Esophagus squamous epithelium (tissue), 5 donors: ENCODE results near the gene MTA1. TPM values are rescaled to one million over a fixed set of nuclear protein-coding genes. Genes with fewer than 3 reads are reported as not detected.
A peak's percentile ranks its signal among the peaks of the same experiment; 100 is the strongest.

ENCODE experiments used
- DNase-seq: peaks from one replicate; lab custom pipeline; 2025; lab: John Stamatoyannopoulos, UW
- H3K27ac ChIP-seq, 4 donors: fragments of 200-600 bp; sonication (generic); one replicate each; pipeline ENCODE4 v1.5.1; 2016 to 2019; ENCODE audit warnings: mild to moderate bottlenecking in 1 of 4
- H3K27me3 ChIP-seq, 4 donors: fragments of 200-600 bp; sonication (generic); 1 replicate in 3 of 4; 2 replicates in 1 of 4; pipeline versions ENCODE4 v1.5.1 to v1.6.0; 2017 to 2021; ENCODE audit warnings: antibody characterized with exemption in 1 of 4
- H3K36me3 ChIP-seq, 3 donors: fragments of 200-600 bp; sonication (generic); one replicate each; pipeline ENCODE4 v1.5.1; 2016 to 2019
- H3K4me1 ChIP-seq, 3 donors: fragments of 200-600 bp; sonication (generic); one replicate each; pipeline ENCODE4 v1.5.1; 2017 to 2019
- H3K4me3 ChIP-seq, 4 donors: fragments of 200-600 bp; sonication (generic); 1 replicate in 3 of 4; 2 replicates in 1 of 4; pipeline ENCODE4 v1.5.1; 2016 to 2019; ENCODE audit warnings: mild to moderate bottlenecking in 2 of 4, moderate library complexity in 1 of 4
- H3K9me3 ChIP-seq, 3 donors: fragments of 200-600 bp; sonication (generic); one replicate each; pipeline ENCODE4 v1.5.1; 2016 to 2019
- CTCF ChIP-seq, 6 experiments: fragments of 450-650 bp in 4 of 6; fragments of 200-600 bp in 2 of 6; sonication (generic) in 2 of 6; IDR thresholded peaks; one replicate each; pipeline ENCODE4 v1.5.1; 2016 to 2019; ENCODE audit warnings: antibody characterized with exemption in 6 of 6, mild to moderate bottlenecking in 4 of 6, moderate library complexity in 4 of 6
- POLR2A ChIP-seq, 4 donors: fragments of 450-650 bp; IDR thresholded peaks; one replicate each; pipeline ENCODE4 v1.6.1; 2017; ENCODE audit warnings: antibody characterized with exemption in 4 of 4, mild to moderate bottlenecking in 4 of 4, moderate library complexity in 3 of 4
- WGBS, 2 donors: methylation state at CpG; one replicate each; pipeline ENCODE4 v1.1.5; 2018; 5-methylcytosine and 5-hydroxymethylcytosine counted together
- intact Hi-C: fragments of 100-400 bp; cut with DNase I; formaldehyde crosslinking; loops from one replicate; pipeline ENCODE4 v1.15.0; 2022
- total RNA-seq, 4 donors: library from RNA; depleted of rRNA; stranded (reverse); fragments of >200 nt; gene quantifications; one replicate each; pipeline ENCODE4 v1.1.0, GENCODE V29; 2016
- donor health status: DM: yes; HTN: yes; CAD: no.

Gene MTA1
- total RNA-seq, 4 donors from 2014 or later: 19.9 to 64.7 (median 39.6) TPM

- H3K4me1 ChIP-seq: peaks cover 0 to 39% (median 0%) of the 10 kb centered on the region in 3 donors
- intact Hi-C loops: no loop called here
- no peaks in the 10 kb centered on the region for H3K9me3 ChIP-seq
- peaks cover 4 to 56% (median 10%) of the 10 kb centered on the region in 3 donors for H3K36me3 ChIP-seq
- WGBS, 2 donors: 83% methylated on average over 1 of the region's 11 CpGs; no CpG with 5 or more reads in 1 of the 2 donors
- no peak for DNase-seq
- H3K4me3 ChIP-seq: no peak overlapping the region
- H3K27me3 ChIP-seq: no peaks in the 10 kb centered on the region
- no peak overlapping the region for H3K27ac ChIP-seq
- TF ChIP-seq CTCF (IDR thresholded peaks at IDR 0.05) (no peak), POLR2A (IDR thresholded peaks at IDR 0.05) (no peak)
Measured at GRCh38 chr14:105439179-105439578, 19.6 kb downstream of the MTA1 start.

DNA sequence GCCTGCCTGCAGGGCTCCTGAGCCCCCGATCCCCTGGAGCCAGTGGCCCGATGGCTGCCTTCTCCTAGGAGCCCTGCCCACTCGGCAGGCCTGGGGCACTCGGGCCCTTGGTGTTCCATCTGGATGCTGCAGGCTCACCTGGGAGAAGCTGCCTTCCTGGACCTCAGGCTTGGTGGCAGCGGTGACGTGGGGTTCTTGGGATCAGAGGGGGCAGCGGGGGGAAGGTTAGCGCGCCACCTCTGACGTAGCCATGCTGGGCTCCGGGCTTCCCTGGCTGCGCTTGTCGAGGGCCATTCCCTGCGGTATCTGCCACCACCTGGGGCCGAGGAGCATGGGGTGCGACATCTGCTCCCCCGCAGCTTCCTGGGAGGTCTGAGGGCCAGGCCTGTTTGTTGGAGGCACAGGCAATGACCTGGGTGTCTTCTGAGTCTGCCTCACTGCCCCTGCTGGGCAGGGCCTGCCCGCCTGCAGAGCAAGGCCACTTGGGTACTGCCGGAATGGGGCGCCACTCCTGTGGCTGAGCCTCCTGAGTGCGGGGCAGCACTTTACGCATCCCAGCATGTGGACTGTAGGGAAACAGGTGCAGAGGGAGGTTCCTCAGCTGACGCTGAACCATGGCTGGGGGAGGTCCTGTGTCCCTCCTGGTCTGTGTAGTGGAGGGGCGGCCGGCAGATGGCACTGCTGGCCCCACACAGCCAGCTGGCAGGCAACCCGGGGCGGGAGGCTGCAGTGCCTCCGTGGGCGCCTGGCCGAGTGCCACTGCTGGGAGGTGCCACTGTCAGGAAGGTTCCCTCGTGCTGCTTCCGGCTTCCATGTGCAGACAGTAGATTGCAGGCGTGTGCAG lies 20.3 kb downstream of the MTA1 start:
- H3K27me3 ChIP-seq: no peaks in the 10 kb centered on the region
- peaks cover 0 to 39% (median 0%) of the 10 kb centered on the region in 3 donors for H3K4me1 ChIP-seq
- DNase-seq: no peak
- no peak overlapping the region for H3K4me3 ChIP-seq
- intact Hi-C loops: no loop called here
- peaks cover 4 to 58% (median 10%) of the 10 kb centered on the region in 3 donors for H3K36me3 ChIP-seq
- WGBS, 2 donors: no CpG with 5 or more reads among the region's 33 CpGs
- peak in 1 of 6 experiments; percentile 41 for TF ChIP-seq CTCF (IDR thresholded peaks at IDR 0.05)
- TF ChIP-seq POLR2A (IDR thresholded peaks at IDR 0.05): no peak
- H3K27ac ChIP-seq: no peak overlapping the region
- no peaks in the 10 kb centered on the region for H3K9me3 ChIP-seq

- Histone ChIP-seq H3K4me1 (peaks cover 0 to 39% (median 0%) of the 10 kb centered on the region in 3 donors), H3K36me3 (peaks cover 4 to 64% (median 10%) of the 10 kb centered on the region in 3 donors), H3K27ac (no peak overlapping the region), H3K27me3 (no peaks in the 10 kb centered on the region), H3K9me3 (no peaks in the 10 kb centered on the region), H3K4me3 (no peak overlapping the region)
- no peak for TF ChIP-seq CTCF (IDR thresholded peaks at IDR 0.05)
- no peak for TF ChIP-seq POLR2A (IDR thresholded peaks at IDR 0.05)
- WGBS, 2 donors: 79% methylated on average over 8 of the region's 15 CpGs; no CpG with 5 or more reads in 1 of the 2 donors
- DNase-seq: no peak
- intact Hi-C loops: no loop called here
Measured at GRCh38 chr14:105440554-105440900, 20.9 kb downstream of the MTA1 start.

GRCh38 chr14:105440992-105441391 lies 21.4 kb downstream of the MTA1 start:
- no peaks in the 10 kb centered on the region for H3K27me3 ChIP-seq
- no peaks in the 10 kb centered on the region for H3K9me3 ChIP-seq
- no peak overlapping the region for H3K27ac ChIP-seq
- no CpG with 5 or more reads among the region's 9 CpGs for WGBS, 2 donors
- peaks cover 4 to 69% (median 10%) of the 10 kb centered on the region in 3 donors for H3K36me3 ChIP-seq
- TF ChIP-seq POLR2A (IDR thresholded peaks at IDR 0.05) (no peak), CTCF (IDR thresholded peaks at IDR 0.05) (no peak)
- DNase-seq: no peak
- peaks cover 0 to 38% (median 0%) of the 10 kb centered on the region in 3 donors for H3K4me1 ChIP-seq
- H3K4me3 ChIP-seq: no peak overlapping the region
- intact Hi-C loops: no loop called here

GRCh38 chr14:105442125-105442524 lies 22.5 kb downstream of the MTA1 start:
- no peak overlapping the region for H3K4me3 ChIP-seq
- no peak for TF ChIP-seq CTCF (IDR thresholded peaks at IDR 0.05)
- no peak for TF ChIP-seq POLR2A (IDR thresholded peaks at IDR 0.05)
- H3K36me3 ChIP-seq: peaks cover 4 to 80% (median 10%) of the 10 kb centered on the region in 3 donors
- no peaks in the 10 kb centered on the region for H3K9me3 ChIP-seq
- intact Hi-C loops: no loop called here
- no peak overlapping the region for H3K27ac ChIP-seq
- H3K4me1 ChIP-seq: peaks cover 0 to 27% (median 0%) of the 10 kb centered on the region in 3 donors
- no peaks in the 10 kb centered on the region for H3K27me3 ChIP-seq
- DNase-seq: no peak
- 71 to 81% methylated on average over 9 to 11 of the region's 17 CpGs for WGBS, 2 donors
